Body of pancreas (tissue), 4 donors: Measurements from ENCODE around the gene KLC4.

Experiments
- CTCF ChIP-seq, 7 experiments: fragments of 450-650 bp in 4 of 7; fragments of 200-600 bp in 3 of 7; sonication (generic) in 3 of 7; IDR thresholded peaks; one replicate each; pipeline ENCODE4 v1.5.1; 2016 to 2019; ENCODE audit warnings: antibody characterized with exemption in 7 of 7
- POLR2A ChIP-seq, 3 donors: fragments of 450-650 bp; IDR thresholded peaks; one replicate each; pipeline ENCODE4 v1.6.1; 2016; ENCODE audit warnings: antibody characterized with exemption in 3 of 3, mild to moderate bottlenecking in 2 of 3

GRCh38 chr6:43026365-43026764, 33.1 kb upstream of the KLC4 start:
- TF ChIP-seq CTCF (IDR thresholded peaks at IDR 0.05) (no peak), POLR2A (IDR thresholded peaks at IDR 0.05) (no peak)
